HG03039 (cell line): Measurements from ENCODE around the gene DDX10.

Experiments used
- ATAC-seq: cut with Tn5 transposase; IDR thresholded peaks from one replicate; pipeline ENCODE4 v1.9.1; 2021; ENCODE audit warnings: mild to moderate bottlenecking, moderate library complexity; ENCODE audit not compliant: unreplicated experiment

The DDX10 gene

DNA sequence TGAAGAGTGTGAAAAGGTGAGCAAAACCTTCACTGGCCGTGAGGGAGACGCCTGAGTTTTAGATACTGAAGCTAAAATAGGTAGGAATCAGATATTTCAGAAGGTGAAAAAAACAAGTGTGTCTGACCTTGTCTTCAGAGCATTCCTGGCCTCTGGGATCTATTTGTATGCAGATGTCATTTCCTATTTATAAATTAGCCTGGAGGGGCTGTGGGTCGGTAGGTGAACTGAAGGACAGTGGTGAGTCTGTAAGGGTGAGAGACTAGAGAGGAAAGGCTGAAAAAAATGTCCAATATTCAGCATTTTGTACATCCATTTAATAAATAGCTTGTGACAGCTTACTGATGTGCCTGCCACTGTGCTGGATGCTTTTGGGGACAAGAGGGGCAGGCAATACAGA lies 302.1 kb downstream of the DDX10 start:
- ATAC-seq = no peak

DNA sequence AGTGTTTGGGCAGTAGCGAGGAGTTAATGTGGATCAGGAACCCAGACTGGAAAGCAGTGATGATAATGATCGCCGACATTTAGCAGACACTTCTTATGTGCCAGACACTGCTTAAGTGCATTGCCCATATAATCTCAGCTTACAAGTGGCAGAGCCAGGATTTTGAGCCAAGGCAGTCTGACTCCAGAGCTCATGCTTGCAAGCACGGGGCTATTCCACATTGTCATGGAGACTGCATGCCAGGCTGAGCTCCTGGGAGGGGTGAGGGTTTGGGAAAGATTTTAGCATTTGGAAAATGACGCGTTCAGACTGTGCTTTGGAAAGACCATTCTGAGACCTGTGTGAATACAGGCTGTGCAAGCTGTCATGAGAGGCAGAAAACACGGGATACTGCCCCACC lies 302.7 kb downstream of the DDX10 start:
- ATAC-seq = no peak

DNA sequence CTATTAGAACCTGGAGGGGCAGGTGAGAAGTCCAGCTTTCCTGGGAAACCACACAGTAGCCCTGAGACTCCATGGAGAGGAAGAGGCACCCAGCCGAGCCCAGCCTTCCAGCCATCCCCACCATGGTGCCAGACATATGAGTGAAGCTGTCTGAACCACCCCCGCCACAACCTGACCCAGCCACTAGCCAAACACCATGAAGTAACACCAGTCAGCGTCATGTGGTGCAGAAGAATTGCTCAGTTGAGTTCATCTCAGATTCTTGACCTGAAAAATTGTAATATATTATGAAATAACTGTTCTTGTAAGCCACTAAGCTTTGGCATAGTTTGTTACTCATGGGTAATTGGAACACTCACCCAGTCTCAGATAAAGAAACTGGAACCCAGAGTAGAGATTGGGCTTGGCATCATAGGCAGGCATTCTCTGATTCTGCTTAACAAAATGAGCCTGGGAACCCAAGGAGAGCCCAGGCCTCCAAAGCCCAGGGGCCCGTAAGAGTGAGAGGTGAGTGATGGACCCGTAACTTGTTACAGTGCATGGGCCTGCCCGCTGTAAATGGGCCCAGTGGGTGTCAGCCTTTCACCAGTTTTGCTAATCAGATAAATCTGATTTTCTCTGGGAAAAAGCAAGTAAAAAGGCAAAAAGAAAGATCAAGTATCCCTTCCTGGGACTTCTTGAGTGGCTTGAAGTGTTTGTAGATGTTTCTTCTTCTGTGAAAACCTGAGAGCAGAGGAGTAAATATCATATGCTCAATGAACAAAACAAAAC lies 305.5 kb downstream of the DDX10 start:
- no peak for ATAC-seq

DNA sequence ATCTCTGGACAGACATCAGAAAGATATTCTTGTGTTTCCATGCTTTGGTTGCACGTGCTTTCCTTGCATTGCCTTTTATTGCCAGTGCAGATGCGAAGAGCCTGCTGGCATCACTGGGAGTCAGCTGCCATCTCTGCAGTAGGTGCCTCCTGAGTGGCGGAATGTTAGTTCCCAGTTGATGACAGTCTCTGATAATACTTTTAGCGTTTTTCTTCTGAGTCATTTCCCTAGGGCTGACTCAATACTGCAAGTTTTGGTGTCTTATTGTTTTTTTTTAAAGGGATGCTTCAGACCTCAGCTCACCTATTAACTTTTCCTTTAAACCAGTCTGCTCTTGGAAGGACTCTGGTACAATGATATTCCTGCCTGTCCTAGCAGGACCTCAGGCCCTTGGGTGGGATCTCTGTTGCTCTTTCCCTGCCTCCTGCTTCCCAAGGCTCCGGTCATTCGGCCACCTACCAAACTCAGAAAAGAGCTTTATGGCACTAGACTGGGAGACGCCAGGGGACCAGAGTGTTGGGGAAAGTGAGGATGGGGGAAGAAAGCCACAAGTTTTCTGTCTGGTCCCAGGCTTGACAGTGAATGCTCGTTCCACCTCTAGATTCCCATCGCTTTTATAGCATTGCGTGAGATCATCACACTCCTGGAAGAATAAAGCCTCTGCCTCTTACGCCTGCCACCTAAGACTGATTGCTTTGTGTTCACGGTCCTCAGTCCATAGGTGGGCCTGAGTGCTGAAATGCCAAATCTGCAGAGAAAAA lies 308.7 kb downstream of the DDX10 start:
- no peak for ATAC-seq

DNA sequence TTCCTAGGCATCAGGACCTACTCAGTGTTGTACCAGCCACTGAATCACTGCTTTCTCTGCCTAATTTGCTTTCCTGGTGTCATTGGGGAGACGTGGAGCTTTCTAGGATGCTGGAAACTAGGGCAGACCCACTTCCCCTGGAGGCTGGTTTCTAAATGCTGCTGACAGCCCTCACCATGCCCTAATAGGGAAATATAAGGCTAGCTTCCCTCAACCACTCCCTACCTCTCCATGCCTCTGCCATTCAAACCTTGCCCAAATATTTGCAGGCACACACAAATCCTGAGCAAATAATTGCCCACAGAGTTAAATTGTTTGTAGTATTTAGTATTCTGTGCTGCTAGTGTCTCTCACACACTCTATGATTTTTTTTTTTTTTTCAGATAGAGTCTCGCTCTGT lies 310.2 kb downstream of the DDX10 start:
- no peak for ATAC-seq

DNA sequence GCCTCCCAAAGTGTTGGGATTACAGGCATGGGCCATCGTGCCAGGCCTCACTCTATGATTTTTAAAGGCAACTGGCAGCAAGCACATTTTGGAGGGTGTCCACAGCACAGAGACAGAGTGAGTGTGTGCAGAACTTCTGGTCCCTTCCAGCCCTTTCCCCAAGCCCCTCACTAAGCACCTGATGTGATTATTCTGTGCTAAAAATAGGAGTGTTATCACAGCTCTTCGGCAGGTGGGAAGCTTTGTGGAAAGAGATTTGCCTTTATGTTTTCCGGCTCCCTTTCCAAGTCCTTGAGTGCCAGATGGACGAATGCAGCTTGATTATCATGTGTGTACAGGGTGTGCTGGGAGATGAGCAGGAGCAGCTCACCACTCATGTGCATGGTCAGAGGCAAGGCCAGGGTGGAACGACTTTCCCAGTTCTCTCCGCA lies 310.8 kb downstream of the DDX10 start:
- no peak for ATAC-seq

DNA sequence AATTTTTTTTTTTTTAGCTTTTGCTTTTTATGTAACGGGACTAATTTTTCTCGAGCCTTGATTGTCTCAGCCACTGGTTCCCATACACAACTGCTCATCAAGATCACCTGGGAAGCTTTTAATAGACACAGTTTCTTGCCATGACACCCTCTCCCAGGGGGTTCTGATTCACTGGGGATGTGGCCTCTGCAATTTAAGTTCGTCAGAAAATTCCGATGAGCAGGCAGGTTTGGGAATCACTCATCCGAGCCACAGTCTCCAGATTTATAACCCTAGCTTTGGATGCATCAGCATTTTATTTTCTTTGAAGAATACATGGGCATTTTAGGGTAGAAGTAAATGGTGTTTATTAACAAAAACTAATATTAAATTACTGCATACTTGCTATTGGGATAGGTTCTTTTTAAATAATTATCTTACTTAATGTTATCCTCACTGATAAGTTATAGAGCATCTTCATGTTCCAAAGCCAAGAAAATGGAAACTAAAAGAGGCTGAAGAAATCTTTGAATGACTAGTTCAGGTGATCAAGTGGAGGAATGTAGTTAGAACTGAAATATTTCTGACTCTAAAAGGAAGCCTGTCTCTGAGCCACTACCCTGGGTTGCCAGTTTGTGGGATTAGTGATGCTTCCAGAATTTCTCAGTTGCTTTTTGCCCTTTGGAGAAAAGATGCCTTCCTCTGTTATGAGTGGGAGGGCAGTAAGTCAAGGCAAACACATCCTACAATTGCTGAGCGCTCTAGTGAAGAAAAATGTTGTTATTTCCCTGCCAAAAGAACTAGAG lies 319.0 kb downstream of the DDX10 start:
- no peak for ATAC-seq

DNA sequence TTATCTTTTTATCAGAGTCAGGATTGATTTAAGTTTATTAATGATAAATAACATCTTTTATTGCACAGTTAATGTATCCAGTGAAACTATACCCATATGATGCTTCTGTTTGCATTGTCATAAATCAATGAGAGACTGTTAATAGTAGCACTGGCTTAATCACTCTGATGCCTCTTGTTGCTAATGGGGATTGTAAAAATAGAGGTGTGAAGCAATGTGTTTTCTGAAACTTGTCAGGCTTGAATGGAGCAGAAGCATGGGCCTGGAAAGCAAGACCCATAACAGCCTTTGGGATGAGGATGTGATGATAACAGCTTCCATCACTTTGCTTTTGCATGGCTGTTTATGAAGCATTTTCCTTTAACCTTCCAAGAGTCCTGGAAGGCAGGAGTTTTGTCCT lies 319.7 kb downstream of the DDX10 start:
- no peak for ATAC-seq

DNA sequence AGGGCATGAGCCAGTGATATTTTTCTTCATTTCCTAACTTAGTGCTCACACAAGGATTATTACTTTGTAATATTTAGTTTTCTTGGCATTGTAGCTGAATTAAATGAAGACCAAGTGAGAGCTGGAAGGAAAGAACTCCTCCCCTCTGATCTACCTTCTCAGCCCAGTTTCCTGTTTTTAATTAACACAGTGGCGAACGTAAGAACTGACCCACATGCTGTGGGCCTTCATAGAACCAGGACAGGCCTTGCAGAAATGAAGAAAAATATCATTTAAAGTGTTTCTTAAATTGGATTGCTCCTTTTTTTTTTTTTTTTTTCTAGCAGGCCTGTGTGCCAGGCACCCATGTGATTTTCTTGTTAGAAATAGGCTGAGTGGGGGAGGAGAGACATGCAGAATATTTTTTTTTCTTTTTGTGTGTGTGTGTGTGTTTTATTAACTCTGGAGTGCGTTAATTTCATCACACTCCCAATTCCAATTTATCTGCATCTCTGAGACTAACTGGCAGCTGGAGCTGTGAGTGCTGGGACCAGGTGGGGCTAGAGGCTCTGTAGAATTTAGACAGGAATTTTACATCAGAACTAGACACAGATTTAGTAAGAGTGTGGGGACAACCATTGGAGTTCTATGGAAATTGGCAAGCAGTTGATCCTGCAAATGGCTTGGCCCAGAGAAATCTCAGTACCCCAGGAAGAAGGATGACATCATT lies 320.5 kb downstream of the DDX10 start:
- ATAC-seq = no peak

DNA sequence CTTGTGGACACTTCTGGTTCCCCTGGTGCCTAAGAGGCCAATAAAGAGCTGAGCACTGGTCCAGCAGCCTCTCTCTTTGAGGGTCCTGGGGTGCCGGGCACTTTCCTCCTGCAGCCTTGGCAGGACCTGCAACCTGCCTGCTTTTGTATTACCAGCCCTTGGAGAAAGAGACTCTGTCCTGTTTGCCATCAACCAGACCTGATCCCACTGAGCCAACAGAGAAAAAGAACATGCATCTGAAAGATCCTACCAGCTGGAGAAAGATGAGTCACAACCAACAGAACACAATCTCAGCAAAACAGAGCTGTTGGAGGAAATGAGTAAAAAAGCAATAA lies 321.0 kb downstream of the DDX10 start:
- ATAC-seq = no peak
